Glutamatergic neuron (in vitro differentiated cells): ENCODE measurements around the gene TMEM108. TPM values are rescaled to one million over a fixed set of nuclear protein-coding genes. Genes with fewer than 3 reads are reported as not detected.

Experiments
- DNase-seq: peaks from one replicate; pipeline ENCODE4 v3.0.0; 2022
- H3K27ac Mint-ChIP-seq: one replicate; pipeline ENCODE4 v1.8.0; 2020; ENCODE audit warnings: mild to moderate bottlenecking, mixed read lengths, inconsistent platforms; ENCODE audit not compliant: unreplicated experiment
- H3K27me3 Mint-ChIP-seq: one replicate; pipeline ENCODE4 v1.8.0; 2020; ENCODE audit warnings: mild to moderate bottlenecking, moderate library complexity, mixed read lengths, inconsistent platforms; ENCODE audit not compliant: unreplicated experiment
- H3K36me3 Mint-ChIP-seq: one replicate; pipeline ENCODE4 v1.8.0; 2020; ENCODE audit warnings: mild to moderate bottlenecking, mixed read lengths, inconsistent platforms; ENCODE audit not compliant: unreplicated experiment
- H3K4me1 Mint-ChIP-seq: one replicate; pipeline ENCODE4 v1.8.0; 2020; ENCODE audit warnings: mild to moderate bottlenecking, low read depth, mixed read lengths, inconsistent platforms; ENCODE audit not compliant: unreplicated experiment
- H3K4me3 Mint-ChIP-seq: one replicate; pipeline ENCODE4 v1.8.0; 2020; ENCODE audit warnings: mild to moderate bottlenecking, mixed read lengths, inconsistent platforms; ENCODE audit not compliant: unreplicated experiment
- H3K9me3 Mint-ChIP-seq: one replicate; pipeline ENCODE4 v1.8.0; 2020; ENCODE audit warnings: mild to moderate bottlenecking, moderate library complexity, mixed read lengths, inconsistent platforms; ENCODE audit not compliant: unreplicated experiment
- CTCF ChIP-seq: fragments of 200-600 bp; sonication (generic); IDR thresholded peaks from one replicate; pipeline ENCODE4 v1.5.0; 2021; ENCODE audit not compliant: partially characterized antibody, unreplicated experiment
- total RNA-seq: library from RNA; stranded (reverse); fragmentation: NEBNext Ultra II Directional; extraction: Animal tissue kit (Norgen Biotek cat#: 25700); gene quantifications from one replicate; pipeline ENCODE4 v1.2.1, GENCODE V29; 2021; ENCODE audit not compliant: unreplicated experiment

Gene TMEM108
- total RNA-seq, 1 donor from 2014 or later: 9.0 TPM

- DNase-seq: no peak
- Mint-ChIP-seq H3K27me3 (peaks cover 5% of the 10 kb centered on the region), H3K9me3 (no peaks in the 10 kb centered on the region), H3K27ac (no peak overlapping the region), H3K36me3 (peaks cover 5% of the 10 kb centered on the region), H3K4me1 (peaks cover 14% of the 10 kb centered on the region), H3K4me3 (no peak overlapping the region)
- TF ChIP-seq CTCF: no peak
Observed at GRCh38 chr3:133383741-133384140, 345.6 kb downstream of the TMEM108 start.

DNA sequence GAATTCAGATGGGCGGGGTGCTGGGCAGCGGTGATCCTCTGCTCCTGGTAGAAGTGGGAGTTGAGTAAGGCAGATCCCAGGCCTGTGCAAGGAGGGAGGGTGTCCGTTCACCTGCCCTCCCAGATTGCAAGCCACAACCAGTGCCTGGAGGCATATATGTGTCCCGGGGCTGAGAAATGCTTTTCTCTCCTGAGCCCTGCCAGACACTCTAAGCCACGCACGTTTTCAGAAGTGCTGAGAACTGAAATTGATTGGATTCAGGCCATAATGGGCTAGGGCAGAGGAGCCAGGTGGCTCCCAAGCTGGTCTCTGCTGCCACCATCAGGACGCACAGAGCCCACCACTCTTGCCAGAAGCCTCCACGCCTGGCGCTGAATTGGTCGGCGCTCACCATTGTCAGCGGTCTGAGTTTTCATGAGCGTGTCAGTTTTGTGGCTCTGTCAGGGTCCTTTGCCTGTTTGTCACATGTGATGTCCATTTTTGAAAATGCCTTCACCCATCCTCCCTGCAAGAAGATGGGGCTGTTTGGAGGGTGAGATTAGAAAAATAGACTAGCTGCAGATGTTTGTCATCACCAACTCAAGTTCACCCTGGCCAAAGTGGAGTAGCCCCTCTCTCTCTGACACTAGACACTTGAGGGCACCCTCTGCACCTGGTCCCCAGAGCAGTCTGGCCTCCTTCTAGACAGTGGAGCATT lies 346.3 kb downstream of the TMEM108 start:
- peak; percentile 84 for DNase-seq
- Mint-ChIP-seq H3K9me3 (no peaks in the 10 kb centered on the region), H3K4me3 (no peak overlapping the region), H3K36me3 (peaks cover 5% of the 10 kb centered on the region), H3K4me1 (peaks cover 14% of the 10 kb centered on the region), H3K27me3 (peaks cover 5% of the 10 kb centered on the region), H3K27ac (no peak overlapping the region)
- peak; percentile 77 for TF ChIP-seq CTCF

DNA sequence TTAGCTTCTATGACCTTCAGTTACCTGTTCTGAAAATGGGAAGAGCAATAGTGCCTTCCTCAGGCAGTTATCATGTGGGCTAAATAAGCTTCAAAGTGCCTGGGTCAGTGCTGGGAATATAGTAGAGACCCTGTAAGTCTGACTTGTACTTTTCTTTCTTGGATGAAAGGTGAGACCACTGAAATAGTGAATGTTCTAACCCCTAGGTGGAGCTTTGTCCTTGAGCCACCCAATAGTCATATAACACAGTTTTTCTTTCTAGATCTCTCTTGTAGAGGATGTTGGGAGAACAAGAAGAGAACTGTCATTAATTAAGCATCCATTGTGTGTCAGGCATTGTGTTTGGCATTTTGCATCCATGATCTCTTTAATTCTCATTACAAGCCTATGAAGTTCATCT lies 348.7 kb downstream of the TMEM108 start:
- no peak overlapping the region for H3K4me3 Mint-ChIP-seq
- H3K36me3 Mint-ChIP-seq: no peaks in the 10 kb centered on the region
- no peak for TF ChIP-seq CTCF
- H3K4me1 Mint-ChIP-seq: peaks cover 12% of the 10 kb centered on the region
- no peak overlapping the region for H3K27ac Mint-ChIP-seq
- H3K27me3 Mint-ChIP-seq: peaks cover 2% of the 10 kb centered on the region
- peaks cover 2% of the 10 kb centered on the region for H3K9me3 Mint-ChIP-seq
- DNase-seq: no peak

DNA sequence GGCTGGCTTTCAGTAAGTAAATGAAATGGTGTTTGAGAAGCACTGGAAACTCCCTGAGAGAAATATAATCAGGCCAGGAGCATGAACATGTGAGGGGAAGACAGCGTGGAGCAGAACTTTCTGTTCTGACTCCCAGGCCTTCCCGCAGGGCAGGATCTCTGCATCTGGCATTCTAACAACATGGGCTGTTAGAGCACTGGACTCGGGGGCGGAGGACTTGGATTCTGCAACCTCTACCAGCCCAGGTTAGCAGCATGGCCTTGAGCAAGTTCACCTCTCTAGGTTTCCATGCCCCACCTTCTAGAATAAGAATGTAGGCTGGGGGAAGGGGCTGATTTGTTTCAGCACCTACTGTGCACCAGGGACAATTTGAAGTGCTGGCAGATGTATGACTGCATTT lies 349.1 kb downstream of the TMEM108 start:
- no peak overlapping the region for H3K4me3 Mint-ChIP-seq
- peaks cover 7% of the 10 kb centered on the region for H3K4me1 Mint-ChIP-seq

More for the DNA sequence above, 349.1 kb downstream of the TMEM108 start:
- Mint-ChIP-seq H3K27me3 (peaks cover 2% of the 10 kb centered on the region), H3K36me3 (no peaks in the 10 kb centered on the region), H3K9me3 (peaks cover 4% of the 10 kb centered on the region), H3K27ac (no peak overlapping the region)
- TF ChIP-seq CTCF: no peak
- DNase-seq: no peak
